HL-60 (cell line): ENCODE data around the gene NPTX2.
"Not testable (repeated sequence)": the region's sequence is repeated elsewhere in the genome, so short reads cannot be mapped to it uniquely, and the experiment has no call there.

Experiments used
- DNase-seq, 2 experiments: peaks; one replicate each; pipeline ENCODE4 v3.0.0-alpha.2; 2010 to 2020; ENCODE audit warnings: low read depth in 1 of 2, low spot score in 1 of 2
- H3K27ac ChIP-seq: fragments of 250-450 bp; sonication (Bioruptor Pico); replicated peaks from 2 replicates; pipeline ENCODE4 v1.5.1; 2020; ENCODE audit warnings: mild to moderate bottlenecking, moderate library complexity
- H3K27me3 ChIP-seq: fragments of 250-450 bp; sonication (Bioruptor Pico); 2 replicates; pipeline ENCODE4 v1.5.1; 2021; ENCODE audit warnings: mild to moderate bottlenecking, moderate library complexity; ENCODE audit not compliant: insufficient read depth, poor library complexity, severe bottlenecking
- H3K4me3 ChIP-seq: replicated peaks from 2 replicates; pipeline ENCODE4 v1.5.1; 2011; ENCODE audit warnings: mild to moderate bottlenecking, control low read depth, low read length; ENCODE audit not compliant: insufficient read depth
- GABPA ChIP-seq: IDR thresholded peaks from 2 replicates; pipeline ENCODE4 v1.6.1; 2012; ENCODE audit warnings: low read depth
- POLR2AphosphoS5 ChIP-seq: IDR thresholded peaks from 2 replicates; pipeline ENCODE4 v1.6.1; 2012; ENCODE audit warnings: low read depth
- SPI1 ChIP-seq: IDR thresholded peaks from 2 replicates; pipeline ENCODE4 v1.6.1; 2012; ENCODE audit warnings: low read depth, mild to moderate bottlenecking, borderline replicate concordance
- TF ChIP-seq, protein P1 (sequence below): IDR thresholded peaks from one replicate; pipeline ENCODE4 v1.5.1; 2011; ENCODE audit warnings: low read length, control low read depth, inconsistent platforms; ENCODE audit not compliant: insufficient read depth
- TF ChIP-seq, protein P2 (sequence below): IDR thresholded peaks from 2 replicates; pipeline ENCODE4 v1.6.1; 2012; ENCODE audit warnings: low read depth; ENCODE audit not compliant: insufficient replicate concordance

The NPTX2 gene

DNA sequence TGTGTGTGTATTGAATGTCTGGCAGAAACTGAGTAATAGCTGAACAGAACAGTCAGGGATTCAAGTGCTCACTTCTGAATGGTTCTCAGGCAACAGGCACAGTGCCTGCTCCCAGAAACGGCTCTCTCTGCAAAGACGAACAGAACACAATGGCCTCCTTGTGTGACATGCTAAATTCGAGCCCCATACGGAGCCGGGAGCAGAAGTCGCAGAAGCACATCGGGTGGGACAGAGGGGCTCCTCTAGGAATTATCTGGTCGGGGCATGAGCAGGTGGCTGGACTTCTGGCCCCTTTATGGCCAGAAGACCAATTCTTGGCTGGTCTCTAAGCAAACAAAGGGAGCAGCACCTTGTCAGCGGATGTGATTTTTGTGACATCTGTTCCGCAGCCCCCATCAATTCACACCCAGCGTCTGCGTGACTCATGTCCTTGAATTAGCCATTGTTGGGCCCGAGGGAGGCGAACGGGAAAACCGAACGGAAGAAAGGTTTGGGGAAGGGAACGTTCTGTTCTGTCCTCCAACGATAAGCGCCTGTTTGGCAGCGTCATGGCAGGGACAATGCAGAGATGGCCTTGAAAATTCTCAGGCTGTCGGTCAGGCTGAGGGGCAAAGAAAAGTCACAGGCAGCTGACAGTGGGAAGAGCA, 47.3 kb upstream of the NPTX2 start:
- no peak overlapping the region for H3K4me3 ChIP-seq
- H3K27me3 ChIP-seq, result no peaks in the 10 kb centered on the region
- no peak for TF ChIP-seq POLR2AphosphoS5
- TF ChIP-seq SPI1, result no peak
- TF ChIP-seq, protein P1, sequence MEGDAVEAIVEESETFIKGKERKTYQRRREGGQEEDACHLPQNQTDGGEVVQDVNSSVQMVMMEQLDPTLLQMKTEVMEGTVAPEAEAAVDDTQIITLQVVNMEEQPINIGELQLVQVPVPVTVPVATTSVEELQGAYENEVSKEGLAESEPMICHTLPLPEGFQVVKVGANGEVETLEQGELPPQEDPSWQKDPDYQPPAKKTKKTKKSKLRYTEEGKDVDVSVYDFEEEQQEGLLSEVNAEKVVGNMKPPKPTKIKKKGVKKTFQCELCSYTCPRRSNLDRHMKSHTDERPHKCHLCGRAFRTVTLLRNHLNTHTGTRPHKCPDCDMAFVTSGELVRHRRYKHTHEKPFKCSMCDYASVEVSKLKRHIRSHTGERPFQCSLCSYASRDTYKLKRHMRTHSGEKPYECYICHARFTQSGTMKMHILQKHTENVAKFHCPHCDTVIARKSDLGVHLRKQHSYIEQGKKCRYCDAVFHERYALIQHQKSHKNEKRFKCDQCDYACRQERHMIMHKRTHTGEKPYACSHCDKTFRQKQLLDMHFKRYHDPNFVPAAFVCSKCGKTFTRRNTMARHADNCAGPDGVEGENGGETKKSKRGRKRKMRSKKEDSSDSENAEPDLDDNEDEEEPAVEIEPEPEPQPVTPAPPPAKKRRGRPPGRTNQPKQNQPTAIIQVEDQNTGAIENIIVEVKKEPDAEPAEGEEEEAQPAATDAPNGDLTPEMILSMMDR, result no peak
- TF ChIP-seq, protein P2, sequence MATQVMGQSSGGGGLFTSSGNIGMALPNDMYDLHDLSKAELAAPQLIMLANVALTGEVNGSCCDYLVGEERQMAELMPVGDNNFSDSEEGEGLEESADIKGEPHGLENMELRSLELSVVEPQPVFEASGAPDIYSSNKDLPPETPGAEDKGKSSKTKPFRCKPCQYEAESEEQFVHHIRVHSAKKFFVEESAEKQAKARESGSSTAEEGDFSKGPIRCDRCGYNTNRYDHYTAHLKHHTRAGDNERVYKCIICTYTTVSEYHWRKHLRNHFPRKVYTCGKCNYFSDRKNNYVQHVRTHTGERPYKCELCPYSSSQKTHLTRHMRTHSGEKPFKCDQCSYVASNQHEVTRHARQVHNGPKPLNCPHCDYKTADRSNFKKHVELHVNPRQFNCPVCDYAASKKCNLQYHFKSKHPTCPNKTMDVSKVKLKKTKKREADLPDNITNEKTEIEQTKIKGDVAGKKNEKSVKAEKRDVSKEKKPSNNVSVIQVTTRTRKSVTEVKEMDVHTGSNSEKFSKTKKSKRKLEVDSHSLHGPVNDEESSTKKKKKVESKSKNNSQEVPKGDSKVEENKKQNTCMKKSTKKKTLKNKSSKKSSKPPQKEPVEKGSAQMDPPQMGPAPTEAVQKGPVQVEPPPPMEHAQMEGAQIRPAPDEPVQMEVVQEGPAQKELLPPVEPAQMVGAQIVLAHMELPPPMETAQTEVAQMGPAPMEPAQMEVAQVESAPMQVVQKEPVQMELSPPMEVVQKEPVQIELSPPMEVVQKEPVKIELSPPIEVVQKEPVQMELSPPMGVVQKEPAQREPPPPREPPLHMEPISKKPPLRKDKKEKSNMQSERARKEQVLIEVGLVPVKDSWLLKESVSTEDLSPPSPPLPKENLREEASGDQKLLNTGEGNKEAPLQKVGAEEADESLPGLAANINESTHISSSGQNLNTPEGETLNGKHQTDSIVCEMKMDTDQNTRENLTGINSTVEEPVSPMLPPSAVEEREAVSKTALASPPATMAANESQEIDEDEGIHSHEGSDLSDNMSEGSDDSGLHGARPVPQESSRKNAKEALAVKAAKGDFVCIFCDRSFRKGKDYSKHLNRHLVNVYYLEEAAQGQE, result no peak
- TF ChIP-seq GABPA, result no peak
- H3K27ac ChIP-seq, result no peak overlapping the region
- DNase-seq, result no peak

DNA sequence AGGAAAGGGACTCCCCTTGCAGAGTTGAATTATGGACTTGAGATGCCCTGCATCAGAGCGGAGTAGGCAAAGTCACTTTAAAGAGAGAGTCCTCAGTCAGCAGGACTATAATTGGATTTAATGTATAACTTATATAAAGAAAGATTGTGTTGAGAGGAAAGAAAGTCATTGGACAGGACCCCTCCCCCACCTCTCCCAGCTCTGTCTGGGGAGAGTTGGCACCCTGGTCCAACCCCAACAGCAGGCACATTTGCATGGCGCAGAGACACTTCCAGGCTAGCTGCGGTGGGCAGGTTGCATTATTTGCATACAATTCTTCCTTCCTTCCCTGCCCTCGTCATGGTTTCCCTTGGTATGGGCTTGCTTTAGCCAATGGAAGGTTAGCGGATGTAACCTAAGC, 46.1 kb upstream of the NPTX2 start:
- TF ChIP-seq SPI1, result no peak
- no peak for TF ChIP-seq POLR2AphosphoS5
- TF ChIP-seq, protein P2, result no peak
- TF ChIP-seq, protein P1, result no peak
- no peak for TF ChIP-seq GABPA
- no peak overlapping the region for H3K4me3 ChIP-seq
- DNase-seq, result no peak

DNA sequence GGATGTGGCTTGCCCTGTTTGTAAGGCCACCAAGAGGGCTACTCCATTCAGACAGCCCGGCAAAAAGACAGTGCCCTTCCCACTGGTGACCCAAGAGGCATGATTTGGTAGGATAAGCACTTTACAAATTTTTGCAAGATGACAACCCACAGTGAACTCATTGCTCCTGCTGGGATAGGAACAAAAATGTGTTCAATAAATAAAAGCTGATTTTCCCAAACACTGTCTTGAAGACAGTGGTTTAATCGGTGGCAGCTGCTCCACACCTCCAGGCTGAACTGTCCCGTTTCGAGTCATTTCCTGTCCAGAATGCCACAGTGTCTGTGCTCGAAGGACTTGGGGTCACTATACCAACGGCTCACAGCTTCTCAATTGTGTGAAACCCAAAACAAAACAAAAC, 45.1 kb upstream of the NPTX2 start:
- Histone ChIP-seq H3K27ac (no peak overlapping the region), H3K4me3 (no peak overlapping the region), H3K27me3 (no peaks in the 10 kb centered on the region)
- TF ChIP-seq POLR2AphosphoS5, result no peak
- TF ChIP-seq, protein P2, result no peak
- no peak for TF ChIP-seq GABPA
- no peak for TF ChIP-seq SPI1
- TF ChIP-seq, protein P1, result no peak
- DNase-seq, result no peak

More for the DNA sequence above, 46.1 kb upstream of the NPTX2 start:
- Histone ChIP-seq H3K27ac (no peak overlapping the region), H3K27me3 (no peaks in the 10 kb centered on the region)

DNA sequence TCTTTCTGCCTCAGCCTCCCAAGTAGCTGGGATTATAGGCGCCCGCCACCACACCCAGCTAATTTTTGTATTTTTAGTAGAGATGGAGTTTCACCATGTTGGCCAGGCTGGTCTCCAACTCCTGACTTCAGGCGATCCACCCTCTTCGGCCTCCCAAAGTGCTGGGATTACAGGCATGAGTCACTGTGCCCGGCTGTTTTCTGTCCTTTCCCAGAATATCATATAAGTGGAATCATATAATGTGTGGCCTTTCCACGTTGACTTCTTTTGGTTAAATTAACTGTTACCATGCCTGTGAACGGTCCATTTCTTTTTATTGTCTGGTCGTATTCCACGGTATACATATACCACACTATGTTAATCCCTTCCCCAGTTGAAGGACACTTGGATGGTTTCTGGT, 44.4 kb upstream of the NPTX2 start:
- not testable (repeated sequence) for H3K4me3 ChIP-seq, DNase-seq, H3K27ac ChIP-seq, H3K27me3 ChIP-seq
